Smooth muscle cell (in vitro differentiated cells): ENCODE data around the gene PPP1R2B. TPM values are rescaled to one million over a fixed set of nuclear protein-coding genes. Genes with fewer than 3 reads are reported as not detected.

Experiments
- DNase-seq: peaks from one replicate; lab custom pipeline; 2025; ENCODE audit not compliant: unreplicated experiment; lab: John Stamatoyannopoulos, UW
- H2AFZ ChIP-seq: fragments of 200-600 bp; sonication (generic); 2 replicates; pipeline ENCODE4 v1.6.0; 2016; ENCODE audit warnings: antibody characterized with exemption, low read depth, mild to moderate bottlenecking
- H3F3A ChIP-seq: fragments of 200-600 bp; sonication (generic); 2 replicates; pipeline ENCODE4 v1.6.0; 2017; ENCODE audit warnings: antibody characterized with exemption, low read depth
- H3K27ac ChIP-seq: fragments of 200-600 bp; sonication (generic); 2 replicates; pipeline ENCODE4 v1.5.1; 2016; ENCODE audit warnings: low read depth, mild to moderate bottlenecking
- H3K27me3 ChIP-seq: fragments of 200-600 bp; sonication (generic); 2 replicates; pipeline ENCODE4 v1.6.1; 2016; ENCODE audit warnings: low read depth, mild to moderate bottlenecking
- H3K36me3 ChIP-seq: fragments of 200-600 bp; sonication (generic); 2 replicates; pipeline ENCODE4 v1.5.1; 2016; ENCODE audit warnings: low read depth
- H3K4me1 ChIP-seq: fragments of 200-600 bp; sonication (generic); 2 replicates; pipeline ENCODE4 v1.5.1; 2016; ENCODE audit warnings: low read depth
- H3K4me2 ChIP-seq: fragments of 200-600 bp; sonication (generic); 2 replicates; pipeline ENCODE4 v1.6.0; 2016; ENCODE audit warnings: mild to moderate bottlenecking
- H3K4me3 ChIP-seq: fragments of 200-600 bp; sonication (generic); 2 replicates; pipeline ENCODE4 v1.5.1; 2016; ENCODE audit warnings: mild to moderate bottlenecking
- H3K79me2 ChIP-seq: fragments of 200-600 bp; sonication (generic); 2 replicates; pipeline ENCODE4 v1.6.0; 2016; ENCODE audit warnings: low read depth, mild to moderate bottlenecking
- H3K9ac ChIP-seq: fragments of 200-600 bp; sonication (generic); 2 replicates; pipeline ENCODE4 v1.6.0; 2016; ENCODE audit warnings: low read depth
- H3K9me3 ChIP-seq: fragments of 200-600 bp; sonication (generic); replicated peaks from 2 replicates; pipeline ENCODE4 v1.5.1; 2016; ENCODE audit warnings: low read depth
- H4K20me1 ChIP-seq: fragments of 200-600 bp; sonication (generic); 2 replicates; pipeline ENCODE4 v1.6.0; 2016; ENCODE audit warnings: low read depth
- WGBS: methylation state at CpG from one replicate; pipeline ENCODE4 v1.1.7; 2016; ENCODE audit warnings: low lambda C conversion rate; 5-methylcytosine and 5-hydroxymethylcytosine counted together
- polyA plus RNA-seq: library from polyadenylated mRNA; unstranded; fragments of >200 nt; fragmentation: Nextera tagmentation; extraction: Ambion mirVana; gene quantifications from 2 replicates; pipeline ENCODE4 v1.2.1, GENCODE V29; 2016
- total RNA-seq: library from RNA; depleted of rRNA; stranded (reverse); fragments of >200 nt; gene quantifications from 2 replicates; pipeline ENCODE4 v1.2.3, GENCODE V29; 2014
- TF ChIP-seq, protein P1 (sequence below): fragments of 200-600 bp; sonication (generic); IDR thresholded peaks from 2 replicates; pipeline ENCODE4 v1.5.1; 2017; ENCODE audit warnings: borderline replicate concordance, mild to moderate bottlenecking, antibody characterized with exemption; ENCODE audit not compliant: insufficient read depth, poor library complexity, severe bottlenecking

The PPP1R2B gene
- total and polyA plus RNA-seq, 2 experiments from 2014 or later = 0.04 TPM; not detected in 1

DNA sequence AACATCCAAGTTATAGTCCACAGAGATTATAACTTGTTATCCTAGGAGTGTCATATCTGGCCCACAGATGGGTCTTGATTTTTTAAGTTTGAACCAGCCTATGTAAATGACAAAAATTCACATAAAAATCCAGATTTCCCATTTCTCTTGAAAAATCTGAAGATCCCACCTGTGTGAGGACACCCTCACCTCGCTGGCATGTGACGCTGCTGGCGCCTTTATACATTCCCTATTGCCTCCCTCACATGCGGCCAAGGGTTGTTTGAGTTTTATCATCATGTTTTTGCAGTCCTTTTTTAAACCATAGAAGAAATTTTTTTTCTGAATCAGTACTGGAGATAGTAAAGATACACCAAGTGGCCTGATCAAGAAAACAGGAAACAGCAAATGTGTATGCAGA lies 25.9 kb upstream of the PPP1R2B start:
- DNase-seq = no peak
- Histone ChIP-seq H3K79me2 (no peaks in the 10 kb centered on the region), H3K27me3 (no peaks in the 10 kb centered on the region), H3K36me3 (no peaks in the 10 kb centered on the region), H3K9me3 (no peaks in the 10 kb centered on the region), H4K20me1 (no peaks in the 10 kb centered on the region), H3K9ac (no peak overlapping the region), H3F3A (no peaks in the 10 kb centered on the region), H3K4me1 (no peaks in the 10 kb centered on the region), H3K4me3 (no peak overlapping the region), H3K27ac (no peak overlapping the region), H2AFZ (no peak overlapping the region), H3K4me2 (no peak overlapping the region)
- TF ChIP-seq, protein P1, sequence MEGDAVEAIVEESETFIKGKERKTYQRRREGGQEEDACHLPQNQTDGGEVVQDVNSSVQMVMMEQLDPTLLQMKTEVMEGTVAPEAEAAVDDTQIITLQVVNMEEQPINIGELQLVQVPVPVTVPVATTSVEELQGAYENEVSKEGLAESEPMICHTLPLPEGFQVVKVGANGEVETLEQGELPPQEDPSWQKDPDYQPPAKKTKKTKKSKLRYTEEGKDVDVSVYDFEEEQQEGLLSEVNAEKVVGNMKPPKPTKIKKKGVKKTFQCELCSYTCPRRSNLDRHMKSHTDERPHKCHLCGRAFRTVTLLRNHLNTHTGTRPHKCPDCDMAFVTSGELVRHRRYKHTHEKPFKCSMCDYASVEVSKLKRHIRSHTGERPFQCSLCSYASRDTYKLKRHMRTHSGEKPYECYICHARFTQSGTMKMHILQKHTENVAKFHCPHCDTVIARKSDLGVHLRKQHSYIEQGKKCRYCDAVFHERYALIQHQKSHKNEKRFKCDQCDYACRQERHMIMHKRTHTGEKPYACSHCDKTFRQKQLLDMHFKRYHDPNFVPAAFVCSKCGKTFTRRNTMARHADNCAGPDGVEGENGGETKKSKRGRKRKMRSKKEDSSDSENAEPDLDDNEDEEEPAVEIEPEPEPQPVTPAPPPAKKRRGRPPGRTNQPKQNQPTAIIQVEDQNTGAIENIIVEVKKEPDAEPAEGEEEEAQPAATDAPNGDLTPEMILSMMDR = no peak
- WGBS = 84% methylated on average over 4 of the region's 4 CpGs

DNA sequence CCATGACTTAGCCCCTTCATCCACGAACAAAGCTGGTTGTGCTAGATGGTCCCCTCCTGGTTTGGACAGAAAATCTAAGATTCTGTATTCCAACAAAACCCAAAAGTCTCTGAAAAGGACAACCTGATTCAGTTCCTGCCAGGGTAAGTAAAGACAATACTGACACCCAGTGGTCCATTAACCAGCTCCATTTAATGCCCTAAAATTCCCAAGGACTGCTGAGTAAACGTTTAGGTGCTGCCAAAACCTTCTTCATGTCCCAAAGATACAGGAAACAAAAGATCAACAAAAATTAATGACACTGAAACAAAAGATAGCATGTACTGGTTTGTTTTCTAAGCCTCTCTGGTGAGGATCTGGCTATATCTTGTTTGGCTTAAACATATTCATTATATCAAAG lies 25.3 kb upstream of the PPP1R2B start:
- Histone ChIP-seq H3K9ac (no peak overlapping the region), H4K20me1 (no peaks in the 10 kb centered on the region), H3K27me3 (no peaks in the 10 kb centered on the region), H3K4me3 (no peak overlapping the region), H3K4me2 (no peak overlapping the region), H3K4me1 (no peaks in the 10 kb centered on the region), H3F3A (no peaks in the 10 kb centered on the region), H3K27ac (no peak overlapping the region), H3K9me3 (no peaks in the 10 kb centered on the region), H2AFZ (no peak overlapping the region), H3K79me2 (no peaks in the 10 kb centered on the region), H3K36me3 (no peaks in the 10 kb centered on the region)
- TF ChIP-seq, protein P1 = peak; percentile 60
- WGBS = 11% methylated on average over 2 of the region's 2 CpGs
- DNase-seq = no peak

DNA sequence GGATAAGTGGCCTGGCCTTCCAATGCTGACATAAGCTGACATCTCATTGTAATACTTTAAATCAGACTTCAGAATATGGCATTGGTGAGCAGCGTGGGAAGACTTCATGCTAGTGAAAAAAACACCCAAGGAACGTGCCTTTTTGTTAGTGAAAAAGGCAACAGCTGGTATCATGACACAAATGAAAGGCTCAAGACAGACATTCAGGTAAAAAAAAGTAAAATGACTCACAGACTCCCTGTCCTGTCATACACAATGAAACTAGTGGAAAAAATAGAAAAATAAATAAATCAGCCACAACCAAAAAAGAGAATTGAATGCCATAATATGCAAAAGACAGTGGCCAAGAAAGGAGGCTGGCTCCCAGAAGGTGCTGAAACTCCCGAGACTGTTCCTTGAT lies 24.4 kb upstream of the PPP1R2B start:
- WGBS = 88% methylated on average over 3 of the region's 3 CpGs
- Histone ChIP-seq H2AFZ (no peak overlapping the region), H4K20me1 (no peaks in the 10 kb centered on the region), H3K4me1 (no peaks in the 10 kb centered on the region), H3K27ac (no peak overlapping the region), H3F3A (no peaks in the 10 kb centered on the region), H3K9me3 (no peaks in the 10 kb centered on the region), H3K4me3 (no peak overlapping the region), H3K4me2 (no peak overlapping the region), H3K36me3 (no peaks in the 10 kb centered on the region), H3K27me3 (no peaks in the 10 kb centered on the region), H3K9ac (no peak overlapping the region), H3K79me2 (no peaks in the 10 kb centered on the region)
- TF ChIP-seq, protein P1 = no peak
- DNase-seq = no peak

DNA sequence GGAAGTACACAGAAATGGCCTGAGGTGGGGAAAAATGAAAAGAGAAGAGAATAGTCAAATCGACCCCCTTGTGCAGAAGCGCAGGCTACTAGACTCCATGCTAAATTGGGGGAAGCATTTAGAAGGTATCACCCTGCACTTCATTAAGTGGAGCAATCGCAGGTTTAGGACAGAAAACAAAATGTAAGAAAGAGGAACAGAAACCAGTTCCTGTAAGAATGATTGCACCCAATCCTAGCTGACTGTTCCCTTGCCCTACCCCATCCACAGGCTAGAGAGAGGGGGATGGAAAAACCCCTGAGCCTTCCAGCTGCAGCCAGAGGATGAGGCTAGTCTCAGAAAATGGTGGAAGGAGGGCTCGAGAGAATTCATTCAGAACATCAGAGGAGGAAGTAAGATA lies 23.9 kb upstream of the PPP1R2B start:
- H3K79me2 ChIP-seq = no peaks in the 10 kb centered on the region
- no peaks in the 10 kb centered on the region for H3K9me3 ChIP-seq
- DNase-seq = no peak
- H3F3A ChIP-seq = no peaks in the 10 kb centered on the region
- no peak overlapping the region for H2AFZ ChIP-seq
- H4K20me1 ChIP-seq = no peaks in the 10 kb centered on the region
- H3K4me1 ChIP-seq = no peaks in the 10 kb centered on the region
- no peaks in the 10 kb centered on the region for H3K27me3 ChIP-seq
- no peak overlapping the region for H3K4me3 ChIP-seq
- TF ChIP-seq, protein P1 = no peak
- no peaks in the 10 kb centered on the region for H3K36me3 ChIP-seq
- WGBS = 92% methylated on average over 4 of the region's 4 CpGs
- no peak overlapping the region for H3K27ac ChIP-seq
- H3K9ac ChIP-seq = no peak overlapping the region
- no peak overlapping the region for H3K4me2 ChIP-seq
